Inflammatory macrophage treated with lipopolysaccharide for 1 hour (primary cell): ENCODE results near the gene SERPINE2.

ENCODE experiments used
- DNase-seq, 2 donors: peaks; one replicate each; pipeline ENCODE4 v3.0.0-alpha.2; 2020 to 2022

Gene SERPINE2

DNA sequence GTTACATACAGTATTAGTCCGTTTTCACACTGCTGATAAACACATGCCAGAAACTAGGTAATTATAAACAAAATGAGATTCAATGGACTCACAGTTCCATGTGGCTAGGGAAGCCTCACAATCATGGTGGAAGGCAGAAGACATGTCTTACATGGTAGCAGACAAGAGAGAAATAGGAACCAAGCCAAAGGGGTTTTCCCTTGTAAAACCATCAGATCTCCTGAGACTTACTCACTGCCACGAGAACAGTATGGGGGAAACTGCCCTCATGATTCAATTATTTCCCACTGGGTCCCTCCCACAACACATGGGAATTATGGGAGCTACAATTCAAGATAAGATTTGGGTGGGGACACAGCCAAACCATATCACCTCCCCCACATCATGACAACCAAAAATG lies 99.6 kb downstream of the SERPINE2 start:
- DNase-seq, result peak; percentile 81 to 92

DNA sequence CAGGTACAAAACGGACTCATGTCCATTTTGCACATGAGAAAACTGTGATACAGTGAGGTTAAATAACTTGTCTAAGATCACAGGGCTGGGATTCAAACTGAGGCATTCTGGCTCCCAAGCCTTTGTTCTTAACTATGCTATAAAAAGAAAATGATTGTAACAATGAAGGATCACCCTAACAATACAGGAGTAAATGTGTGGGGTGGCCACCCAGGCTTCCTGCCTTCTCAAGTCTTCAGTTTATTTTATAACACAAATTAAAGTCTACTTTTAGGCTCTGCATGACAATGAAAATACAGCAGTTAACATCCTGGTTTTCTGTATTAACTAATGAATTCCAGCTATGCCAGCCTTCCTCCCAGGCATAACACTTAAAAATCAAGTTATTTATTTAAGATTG lies 101.6 kb downstream of the SERPINE2 start:
- DNase-seq, result no peak

DNA sequence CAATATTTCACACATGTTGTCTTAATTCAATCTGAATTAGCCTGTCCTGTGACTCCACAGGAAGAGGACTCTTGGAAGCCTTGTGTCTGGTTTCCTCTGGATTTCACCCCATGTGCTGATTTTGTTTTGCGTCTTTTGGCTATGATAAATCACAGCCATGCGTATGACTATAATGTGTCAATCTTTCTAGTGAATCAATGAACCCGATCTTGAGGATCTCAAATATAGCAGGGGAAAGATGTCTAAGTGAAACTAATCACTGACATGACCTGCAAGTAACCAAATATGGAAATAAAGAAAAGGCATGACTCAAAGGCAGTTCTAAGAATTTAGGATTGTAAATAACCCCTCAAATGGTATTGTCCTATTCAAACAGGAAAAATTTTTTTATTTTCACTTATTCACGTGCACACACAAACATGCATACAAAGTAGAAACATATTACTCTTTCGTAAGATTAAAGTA lies 102.2 kb downstream of the SERPINE2 start:
- no peak for DNase-seq

DNA sequence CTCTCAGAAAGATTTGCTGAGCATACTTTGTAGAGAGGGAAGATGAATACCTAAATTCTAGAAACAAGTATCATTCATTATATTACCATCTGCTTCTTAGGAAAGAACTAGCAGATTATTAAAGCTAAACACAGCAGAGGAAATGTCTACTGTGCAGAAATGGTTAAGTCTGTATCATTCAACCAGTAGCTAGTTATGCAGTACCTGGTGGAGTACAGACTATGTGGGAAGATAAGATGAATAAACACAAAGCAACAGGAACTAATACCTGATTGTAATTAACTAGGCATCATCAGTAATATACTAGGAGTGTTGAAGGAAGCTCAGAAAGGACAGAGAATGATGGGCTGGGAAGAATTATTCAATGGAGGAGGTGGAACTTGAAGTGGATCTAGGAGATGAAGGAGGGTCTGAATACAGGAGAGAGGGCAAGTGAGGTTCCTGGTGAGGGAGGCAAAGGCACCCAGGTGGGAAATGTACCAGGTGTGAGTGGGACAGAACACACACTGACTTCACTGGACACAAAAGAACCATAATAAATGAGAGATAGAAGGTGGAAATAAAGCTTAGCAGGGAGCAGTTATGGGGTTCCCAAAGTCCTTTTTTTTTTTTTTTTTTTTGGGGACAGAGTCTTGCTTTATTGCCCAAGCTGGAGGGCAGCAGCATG lies 103.5 kb downstream of the SERPINE2 start:
- no peak for DNase-seq

DNA sequence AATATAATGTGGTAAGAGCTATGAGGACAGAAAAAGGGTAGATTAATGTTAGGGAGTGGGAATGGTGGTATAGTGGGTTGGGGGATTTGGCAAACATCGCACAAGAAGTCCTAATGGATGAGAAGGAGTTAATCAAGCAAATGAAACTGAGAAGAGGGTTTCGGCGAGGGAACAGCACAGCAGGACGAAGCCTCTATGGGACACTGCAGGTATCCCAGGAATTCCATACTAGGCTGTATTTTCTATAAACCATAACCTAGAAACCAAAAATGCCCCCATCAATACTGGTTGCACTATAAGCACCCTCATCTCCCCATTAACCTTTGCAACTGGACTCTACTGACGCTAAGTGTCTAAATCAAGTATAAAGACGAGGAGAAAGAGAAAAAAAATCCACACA lies 104.2 kb downstream of the SERPINE2 start:
- DNase-seq, result no peak

DNA sequence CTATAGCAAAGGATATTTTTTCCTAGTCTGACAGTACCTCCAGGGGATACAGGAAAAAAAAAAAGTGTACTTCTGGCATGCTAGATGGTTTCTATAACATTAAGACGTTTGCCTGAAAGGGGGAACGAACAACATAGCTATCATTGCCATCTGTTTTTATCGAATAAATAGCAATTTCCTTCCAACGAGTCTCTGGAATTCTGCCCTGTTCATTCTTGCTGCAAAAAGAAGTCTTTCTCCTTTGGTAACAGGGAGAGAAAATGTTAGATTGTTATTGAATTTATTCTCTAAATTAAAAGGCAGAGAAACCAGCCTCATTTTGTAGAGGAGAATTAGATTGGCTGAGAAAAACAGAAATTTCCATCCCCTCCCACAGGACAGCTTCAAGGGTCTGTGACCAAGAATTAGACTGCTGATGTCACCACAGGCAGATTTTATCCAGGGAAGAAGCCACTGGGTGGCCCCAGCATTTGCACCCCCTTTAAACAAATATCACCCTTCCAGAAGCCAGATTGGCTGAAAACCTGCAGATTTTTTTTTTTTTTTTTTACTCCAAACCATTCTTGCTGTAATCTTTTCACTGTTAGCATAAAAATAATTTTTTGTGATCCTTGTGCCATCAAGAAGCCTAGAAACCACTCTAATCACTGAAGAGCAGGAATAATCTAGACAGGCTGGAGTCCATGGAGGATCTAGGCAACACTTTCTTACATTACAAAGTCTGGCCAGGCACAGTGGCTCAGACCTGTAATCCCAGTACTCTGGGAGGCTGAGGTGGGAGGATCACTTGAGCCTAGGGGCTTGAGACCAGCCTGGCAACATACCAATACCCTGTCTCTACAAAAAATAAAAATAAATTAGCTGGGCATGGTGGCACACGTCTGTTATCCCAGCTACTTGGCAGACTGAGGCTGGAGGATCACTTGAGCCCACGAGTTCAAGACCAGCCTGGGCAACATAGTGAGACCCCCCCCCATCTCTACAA lies 106.0 kb downstream of the SERPINE2 start:
- no peak for DNase-seq

DNA sequence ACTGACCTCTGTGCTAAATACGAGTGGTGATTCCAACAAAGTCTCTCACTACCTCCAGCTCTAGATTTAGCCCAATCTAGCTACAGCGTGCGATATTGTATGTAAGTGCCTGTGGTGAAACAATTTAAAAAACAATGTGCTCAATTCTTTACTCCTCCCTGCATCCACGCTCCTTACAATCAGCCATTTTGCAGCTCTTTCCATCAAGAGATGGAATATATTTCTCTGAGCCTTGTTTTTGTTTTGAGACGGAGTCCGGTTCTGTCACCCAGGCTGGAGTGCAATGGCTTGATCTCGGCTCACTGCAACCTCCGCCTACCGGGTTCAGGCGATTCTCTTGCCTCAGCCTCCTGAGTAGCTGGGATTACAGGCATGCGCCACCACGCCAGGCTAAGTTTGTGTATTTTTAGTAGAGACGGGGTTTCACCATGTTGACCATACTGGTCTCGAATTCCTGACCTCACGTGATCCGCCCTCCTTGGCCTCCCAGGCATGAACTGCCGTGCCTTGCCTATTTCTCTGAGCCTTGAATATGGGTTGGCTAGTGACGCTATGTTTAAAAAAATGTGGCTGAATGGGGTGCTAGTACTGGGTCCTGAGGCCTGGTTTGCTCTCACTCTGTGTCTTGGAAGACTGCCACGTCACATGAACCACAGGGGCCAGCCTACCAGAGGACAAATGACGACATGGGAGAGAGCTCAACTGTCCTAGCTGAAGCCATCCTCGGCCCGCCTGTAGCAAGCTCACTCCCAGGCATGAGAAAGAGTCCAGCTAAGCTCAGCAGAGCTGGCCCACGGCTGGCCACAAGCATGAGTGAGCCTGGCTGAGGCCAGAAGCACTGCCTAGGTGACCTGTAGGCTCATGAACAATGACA lies 108.7 kb downstream of the SERPINE2 start:
- peak; percentile 65 to 78 for DNase-seq

DNA sequence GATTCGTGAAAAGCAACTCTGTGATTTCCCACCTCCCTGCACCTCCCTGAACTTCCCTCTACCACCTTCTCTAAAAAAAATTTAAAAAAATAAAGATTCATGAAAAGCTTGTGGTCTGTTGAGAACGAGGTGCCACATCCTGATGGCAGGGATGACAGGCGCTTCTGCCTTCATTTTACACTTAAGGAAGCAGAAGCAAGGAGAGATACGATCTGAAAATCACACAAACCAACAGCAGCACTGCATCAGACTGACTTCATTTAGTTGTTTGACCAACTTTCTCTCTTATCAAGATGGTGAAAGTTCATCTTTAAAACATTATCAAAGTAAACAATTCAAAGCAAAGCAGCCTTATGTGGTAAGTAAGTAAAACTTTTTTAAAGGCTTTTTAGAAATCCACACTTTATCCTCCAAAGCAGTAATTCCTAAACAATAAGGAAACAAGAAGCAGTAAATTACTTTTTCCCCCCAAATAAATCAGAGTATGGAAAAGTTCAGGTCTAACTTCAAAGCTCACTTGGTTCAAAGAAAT lies 109.4 kb downstream of the SERPINE2 start:
- peak; percentile 29 to 53 for DNase-seq

DNA sequence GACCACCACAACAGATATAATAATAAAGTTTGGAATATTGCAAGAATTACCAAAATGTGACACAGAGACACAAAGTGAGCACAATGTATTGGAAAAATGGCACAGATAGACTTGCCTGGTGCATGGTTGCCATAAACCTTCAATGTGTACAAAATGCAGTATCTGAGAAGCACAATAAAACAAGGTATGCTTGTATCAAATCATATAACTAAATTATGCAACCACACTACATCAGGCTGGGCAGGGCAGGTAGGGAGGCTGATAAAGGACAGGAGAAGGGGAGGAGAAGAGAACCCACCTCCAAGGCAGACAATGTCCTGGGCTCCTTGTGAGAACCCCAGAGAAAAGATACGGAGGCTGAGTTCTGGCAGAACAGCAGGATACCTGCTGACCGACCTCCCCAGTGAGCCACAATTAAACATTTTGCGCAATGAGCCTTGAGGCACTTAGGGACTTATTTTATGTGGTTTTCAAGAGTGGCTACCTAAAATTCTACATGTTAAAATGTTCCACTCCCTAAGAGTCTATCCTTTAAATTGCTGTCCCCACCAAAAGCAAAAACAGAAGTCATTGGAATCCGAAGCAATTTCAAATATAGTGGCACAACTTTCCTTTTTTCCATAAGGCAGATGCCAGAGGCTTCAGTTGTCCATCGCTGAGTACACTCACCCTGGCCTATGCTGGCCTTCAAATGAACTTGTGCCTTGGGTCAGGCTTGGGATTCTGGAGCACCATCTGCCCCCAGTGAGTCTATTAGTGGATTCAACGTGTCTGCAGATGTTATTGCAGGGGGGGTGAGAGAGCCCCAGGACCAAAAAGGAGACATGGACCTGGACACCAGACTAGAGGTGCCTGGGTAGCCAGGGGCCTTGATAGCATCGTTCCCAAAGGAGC lies 110.7 kb downstream of the SERPINE2 start:
- DNase-seq, result no peak

DNA sequence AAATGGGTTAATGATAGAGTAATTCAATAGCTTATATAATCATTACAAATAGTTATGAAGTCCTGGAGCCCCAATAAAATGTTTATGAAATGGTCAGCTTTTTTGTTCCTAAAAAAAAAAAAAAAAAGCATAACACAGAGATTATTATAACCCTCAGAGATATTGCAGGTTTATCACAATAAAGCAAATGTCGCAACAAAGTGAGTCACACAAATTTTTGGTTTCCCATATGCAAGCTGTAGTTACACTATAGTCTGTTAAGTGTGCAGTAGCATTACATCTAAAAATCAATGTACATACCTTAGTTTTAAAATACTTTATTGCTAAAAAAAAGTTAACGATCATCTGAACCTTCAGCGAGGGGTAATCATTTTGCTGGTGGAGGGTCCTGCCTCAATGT lies 114.0 kb downstream of the SERPINE2 start:
- peak; percentile 54 to 74 for DNase-seq
